Amygdala (tissue), 56 donors: Measurements from ENCODE around the gene AGXT.
A peak's percentile ranks its signal among the peaks of the same experiment; 100 is the strongest.

Experiments used
- DNase-seq, 56 donors: peaks; one replicate each; lab custom pipeline; 2025; lab: John Stamatoyannopoulos, UW

Gene AGXT

GRCh38 chr2:240912878-240913809 lies 44.5 kb downstream of the AGXT start:
- no peak for DNase-seq

GRCh38 chr2:240913810-240914644 lies 45.4 kb downstream of the AGXT start:
- peak in 38 of 56 donors; percentile 5 to 76 (median 36) for DNase-seq

GRCh38 chr2:240914645-240915525 lies 46.3 kb downstream of the AGXT start:
- DNase-seq = no peak

DNA sequence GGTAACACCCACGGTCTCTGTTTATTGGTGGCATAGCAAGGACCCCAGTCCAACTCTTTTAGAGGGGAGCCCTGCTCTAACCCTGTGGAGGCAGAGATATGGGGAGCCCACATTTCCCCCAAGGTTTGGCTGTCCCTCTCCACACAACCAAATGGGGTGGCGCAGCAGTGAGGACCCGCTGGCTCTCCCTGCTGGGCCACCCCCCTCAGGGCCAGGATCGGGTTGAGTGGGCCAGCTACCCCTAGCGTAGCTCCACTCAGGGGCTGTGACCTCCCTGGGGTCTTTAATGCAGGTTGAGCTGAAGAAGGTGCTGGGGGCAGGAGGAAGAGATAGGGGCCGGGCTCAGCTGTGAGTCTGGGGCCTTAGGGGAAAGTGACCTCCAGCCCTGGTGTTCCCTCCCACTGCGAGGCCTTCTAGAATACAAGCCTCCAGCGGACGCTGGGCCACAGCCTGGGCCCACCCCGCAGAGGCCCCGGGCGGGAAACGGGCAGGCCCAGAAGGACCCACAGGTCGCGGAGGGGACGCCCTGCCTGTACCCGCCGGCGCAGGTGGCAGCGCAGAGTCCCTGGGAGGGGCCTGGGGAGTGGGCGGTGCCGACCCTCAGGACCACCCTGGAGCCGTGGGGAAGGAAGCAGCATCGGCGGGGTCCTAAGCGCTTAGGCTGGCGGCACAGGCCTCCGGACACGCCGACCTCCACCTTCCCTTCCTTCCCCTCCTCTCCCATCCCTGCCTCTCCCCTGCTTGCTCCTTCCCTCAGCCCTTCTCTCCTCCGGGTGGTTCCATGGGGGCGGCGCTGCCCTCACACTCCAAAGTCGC lies 47.1 kb downstream of the AGXT start:
- no peak for DNase-seq

GRCh38 chr2:240916571-240917008 lies 48.0 kb downstream of the AGXT start:
- peak in 1 of 56 donors; percentile 18 for DNase-seq

- no peak for DNase-seq
These were observed 48.5 kb downstream of the AGXT start for GRCh38 chr2:240917009-240917683.

DNA sequence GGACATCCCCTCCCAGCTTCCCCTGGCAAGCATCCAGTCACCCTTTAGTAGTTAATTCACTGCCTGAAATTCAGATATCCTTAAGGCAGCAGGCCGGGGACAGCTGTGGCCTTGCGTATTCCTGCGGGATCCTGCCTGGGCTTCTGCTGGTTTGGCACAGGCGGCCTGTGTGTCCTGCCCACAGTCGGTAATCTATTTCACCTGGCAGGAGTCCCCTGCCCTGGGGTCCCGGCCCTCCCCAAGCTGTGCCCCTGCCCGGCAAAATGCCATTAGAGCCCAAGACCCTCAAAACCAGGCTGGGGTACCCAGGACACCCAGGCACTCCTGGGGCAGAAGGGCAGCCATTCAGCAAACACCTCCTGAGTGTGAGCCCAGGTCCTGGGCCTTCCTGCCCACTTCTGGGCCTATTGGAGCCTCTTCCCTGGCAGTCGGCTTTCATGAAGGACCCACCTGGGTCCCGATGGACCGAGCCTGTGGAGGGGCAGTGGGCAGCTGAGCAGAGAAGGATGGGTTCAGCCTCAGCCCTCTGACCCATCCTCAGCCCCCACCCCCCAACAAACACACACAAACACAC lies 49.1 kb downstream of the AGXT start:
- DNase-seq = no peak

DNA sequence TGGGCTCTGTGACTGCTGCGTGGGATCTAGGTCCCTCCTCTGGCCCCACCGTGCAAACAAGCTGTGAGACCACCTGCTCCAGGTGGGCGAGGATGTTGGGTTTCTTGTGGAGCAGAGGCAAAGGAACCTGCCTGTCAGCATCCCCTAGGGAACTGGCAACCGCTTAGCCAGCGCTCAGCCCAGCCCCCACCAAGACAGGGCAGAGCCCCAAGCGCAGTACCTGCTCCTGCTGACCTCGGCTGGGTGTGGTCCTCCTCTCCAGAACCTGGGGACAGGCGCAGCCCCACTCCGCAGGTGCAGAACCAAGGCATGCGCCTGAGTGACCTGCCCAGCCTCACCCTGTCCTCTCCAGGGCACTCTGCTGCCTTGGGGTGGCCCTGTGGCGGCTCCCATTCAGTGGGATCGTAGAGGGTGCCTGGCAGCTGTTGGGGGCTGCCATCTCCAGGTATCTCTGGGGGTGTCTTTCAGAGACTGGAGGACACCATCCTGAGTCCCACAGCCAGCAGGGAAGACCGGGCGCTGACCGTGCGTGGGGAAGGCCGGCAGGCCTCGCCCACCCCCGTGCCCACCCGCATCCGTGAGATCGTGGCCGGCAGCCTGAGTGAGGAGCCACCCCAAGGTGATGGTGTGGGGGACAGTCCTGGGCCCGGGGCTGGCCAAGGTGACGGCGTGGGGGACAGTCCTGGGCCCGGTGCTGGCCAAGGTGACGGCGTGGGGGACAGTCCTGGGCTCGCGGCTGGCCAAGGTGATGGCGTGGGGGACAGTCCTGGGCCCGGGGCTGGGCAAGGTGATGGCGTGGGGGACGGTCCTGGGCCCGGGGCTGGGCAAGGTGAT lies 49.9 kb downstream of the AGXT start:
- no peak for DNase-seq

DNA sequence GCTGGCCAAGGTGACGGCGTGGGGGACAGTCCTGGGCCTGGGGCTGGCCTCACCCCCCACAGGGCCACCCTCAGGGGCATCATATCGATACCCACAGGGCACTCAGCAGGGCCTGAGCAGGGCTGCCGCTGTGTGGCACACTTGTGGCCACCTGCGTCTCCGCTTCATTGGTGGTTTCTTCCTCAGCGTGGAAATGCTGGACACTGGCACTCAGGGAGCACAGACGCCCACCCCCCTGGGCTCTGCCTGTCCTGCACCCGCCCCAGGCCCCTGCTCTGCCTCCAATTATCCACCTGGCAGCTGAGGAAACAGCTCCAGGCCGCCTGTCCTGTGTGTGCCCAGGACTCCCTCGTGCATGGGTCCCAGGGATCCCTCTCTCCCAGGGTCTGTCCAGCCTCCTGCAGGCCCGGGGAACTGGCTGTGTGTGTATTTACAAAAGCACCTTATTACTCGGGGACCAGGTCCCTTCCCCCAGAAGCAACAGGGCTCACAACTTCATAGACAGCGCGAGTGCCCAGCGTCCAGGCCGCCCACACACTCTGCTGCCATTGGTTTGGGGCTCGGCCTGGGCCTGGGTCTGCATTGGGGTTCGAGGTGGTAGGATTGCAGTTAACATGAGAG lies 50.6 kb downstream of the AGXT start:
- DNase-seq = no peak

DNA sequence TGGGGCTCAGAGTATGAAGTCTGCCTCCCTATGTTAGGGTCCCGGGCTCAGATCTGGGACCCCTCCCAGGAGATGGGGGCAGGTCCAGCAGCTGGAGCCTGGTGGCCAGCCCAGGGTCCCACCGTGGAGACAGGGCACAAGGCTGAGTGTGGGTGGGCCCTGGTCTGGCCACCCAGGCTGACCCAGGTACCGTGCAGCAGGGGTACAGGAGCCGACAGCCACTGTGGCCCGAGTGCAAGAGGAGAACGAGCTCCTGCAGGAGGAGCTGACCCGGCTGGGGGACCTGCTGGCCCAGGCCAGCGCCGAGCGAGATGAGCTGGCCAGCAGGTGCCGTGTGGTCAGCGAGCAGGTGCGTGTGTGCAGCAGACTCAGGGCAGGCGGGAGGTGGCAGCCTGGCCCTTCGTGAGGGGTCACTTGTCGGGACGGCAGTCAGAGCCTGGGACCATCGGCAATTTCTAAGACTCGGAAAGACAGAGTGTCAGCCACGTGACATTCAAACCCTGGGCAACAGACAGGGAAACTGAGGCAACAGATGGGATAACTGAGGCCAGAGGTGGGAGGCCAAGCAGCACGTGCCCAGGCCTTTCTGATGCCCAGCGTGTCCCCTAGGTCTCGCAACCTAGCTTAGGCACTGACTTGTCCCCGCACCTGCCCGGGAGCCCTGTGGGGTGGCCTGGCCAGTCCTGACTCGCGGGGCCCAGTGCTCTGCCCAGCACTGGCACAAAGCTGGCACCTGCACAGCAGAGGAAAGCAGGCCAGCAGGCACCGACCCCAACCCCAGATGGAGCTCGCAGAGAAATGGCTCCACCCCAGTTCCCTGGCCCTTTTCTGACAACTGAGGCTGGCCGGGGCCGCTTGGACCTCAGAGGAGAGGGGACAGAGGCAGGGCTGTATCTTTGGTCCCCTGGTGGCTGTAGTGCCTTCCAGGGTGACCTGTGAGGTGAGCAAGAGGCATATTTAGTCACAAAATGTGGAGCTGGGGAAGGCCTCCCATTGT lies 51.5 kb downstream of the AGXT start:
- no peak for DNase-seq

- no peak for DNase-seq
These were observed 52.2 kb downstream of the AGXT start for GRCh38 chr2:240920783-240921231.

DNA sequence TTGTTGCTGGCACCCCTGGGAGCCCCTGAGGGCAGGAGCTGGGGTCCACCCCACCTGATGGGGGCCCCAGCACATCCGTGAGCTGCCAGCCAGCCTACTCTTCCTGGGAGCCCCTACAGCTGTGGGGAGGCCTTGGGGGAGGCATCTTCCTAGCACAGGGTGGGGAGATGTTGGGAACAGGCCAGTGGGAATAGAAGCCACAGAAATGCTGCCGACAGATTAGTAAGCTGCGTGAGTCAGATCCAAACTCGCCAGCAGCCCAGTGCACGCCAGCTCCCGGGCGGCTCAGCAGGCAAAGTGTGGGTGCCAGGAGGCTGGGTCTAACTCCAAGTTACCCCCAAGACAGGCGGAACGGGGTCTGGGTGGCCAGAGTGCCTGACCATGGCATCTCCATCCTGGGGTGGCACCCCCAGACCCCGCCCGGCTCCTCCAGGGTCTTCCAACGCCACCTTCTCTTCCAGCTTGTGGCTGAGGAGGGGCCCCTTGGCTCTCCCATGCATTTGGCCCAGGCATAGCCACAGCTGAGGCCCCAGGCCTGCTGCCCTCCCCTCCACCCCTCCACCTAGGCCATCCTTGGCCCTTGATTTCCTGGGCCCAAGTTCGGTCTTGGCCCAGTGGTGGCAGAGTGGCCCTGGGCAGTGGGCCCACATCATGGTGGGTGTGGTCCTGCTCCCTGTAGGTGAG lies 52.8 kb downstream of the AGXT start:
- peak in 11 of 56 donors; percentile 13 to 45 (median 33) for DNase-seq

GRCh38 chr2:240921995-240922244 lies 53.3 kb downstream of the AGXT start:
- DNase-seq = no peak

DNA sequence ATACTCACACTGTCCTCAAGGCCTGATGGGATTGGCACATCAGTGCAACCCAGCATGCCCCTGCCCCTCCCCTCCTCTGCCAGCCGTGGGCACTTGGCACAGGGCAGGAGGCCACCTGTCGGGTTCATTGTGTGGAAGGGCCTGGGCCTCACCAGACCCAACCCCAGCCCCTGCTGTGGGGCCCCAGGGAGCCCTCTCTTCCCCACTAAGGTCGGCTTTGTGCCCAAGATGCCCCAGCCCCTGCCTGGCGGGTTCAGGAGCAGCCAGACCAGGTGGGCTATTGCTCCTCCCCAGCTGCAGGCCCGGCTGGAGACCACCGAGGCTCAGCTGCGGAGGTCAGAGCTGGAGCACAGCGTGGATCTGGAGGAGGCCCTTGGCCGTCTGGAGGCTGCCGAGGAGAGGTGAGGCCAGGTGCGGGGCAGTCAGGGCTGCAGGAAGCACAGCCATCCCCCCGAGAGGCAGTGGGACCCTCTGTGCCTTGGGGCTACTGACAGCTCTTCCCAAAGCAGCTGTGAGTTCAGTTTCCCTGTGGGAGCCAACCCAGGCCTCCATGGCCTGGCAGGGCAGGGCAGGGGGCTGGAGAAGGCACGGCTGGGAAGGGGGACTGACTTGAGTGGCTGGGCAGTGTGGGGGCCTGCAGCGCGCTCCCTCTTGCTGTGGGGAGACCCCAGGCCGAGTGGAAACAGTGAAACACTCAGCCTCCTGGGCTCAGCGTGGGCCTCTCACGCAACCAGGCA lies 53.8 kb downstream of the AGXT start:
- no peak for DNase-seq
